Stimulated activated CD4-positive, alpha-beta T cell treated with anti-CD3 and anti-CD28 coated beads, Interleukin-4, amount 100 ng/mL, for 1 hour (primary cell): Measurements from ENCODE around the gene TUBB4B.
"Not testable (repeated sequence)": the region's sequence is repeated elsewhere in the genome, so short reads cannot be mapped to it uniquely, and the experiment has no call there.

Source experiments
- DNase-seq: peaks from one replicate; pipeline ENCODE4 v3.0.0-alpha.2; 2020

Gene TUBB4B

GRCh38 chr9:137253717-137254623 is 12.9 kb downstream of the TUBB4B start:
- no peak for DNase-seq

GRCh38 chr9:137254624-137255447 is 13.7 kb downstream of the TUBB4B start, which contains the start of gene NELFB:
TSS of gene NELFB (plus strand) at chr9:137255327.
- peak; percentile 97 for DNase-seq

- no peak for DNase-seq
Observed at GRCh38 chr9:137255448-137256114, 14.5 kb downstream of the TUBB4B start.

GRCh38 chr9:137256362-137256761 is 15.3 kb downstream of the TUBB4B start:
- DNase-seq = no peak

GRCh38 chr9:137256856-137257255 is 15.8 kb downstream of the TUBB4B start:
- no peak for DNase-seq

- DNase-seq = not testable (repeated sequence)
Observed at GRCh38 chr9:137262173-137262908, 21.3 kb downstream of the TUBB4B start.

GRCh38 chr9:137262909-137263285 is 21.8 kb downstream of the TUBB4B start:
- no peak for DNase-seq

- DNase-seq = no peak
Observed at GRCh38 chr9:137263506-137263905, 22.4 kb downstream of the TUBB4B start.

- no peak for DNase-seq
Observed at GRCh38 chr9:137264067-137264466, 23.0 kb downstream of the TUBB4B start.

GRCh38 chr9:137265496-137266161 is 24.5 kb downstream of the TUBB4B start:
- no peak for DNase-seq

- no peak for DNase-seq
Observed at GRCh38 chr9:137266162-137266527, 25.1 kb downstream of the TUBB4B start.

GRCh38 chr9:137266585-137267453 is 25.7 kb downstream of the TUBB4B start:
- DNase-seq = no peak

- DNase-seq = no peak
Observed at GRCh38 chr9:137267933-137268355, 26.9 kb downstream of the TUBB4B start.

GRCh38 chr9:137268538-137269201 is 27.6 kb downstream of the TUBB4B start:
- no peak for DNase-seq

GRCh38 chr9:137269231-137269772 is 28.2 kb downstream of the TUBB4B start:
- DNase-seq = no peak

GRCh38 chr9:137270929-137271695 is 30.0 kb downstream of the TUBB4B start:
- DNase-seq = no peak

GRCh38 chr9:137271696-137272076 is 30.6 kb downstream of the TUBB4B start:
- DNase-seq = no peak

GRCh38 chr9:137272241-137273094 is 31.4 kb downstream of the TUBB4B start:
- no peak for DNase-seq
